Measurements from ENCODE around the gene ASAP3. TPM values are rescaled to one million over a fixed set of nuclear protein-coding genes. Genes with fewer than 3 reads are reported as not detected.

The ASAP3 gene
- total RNA-seq (10 to 100 TPM; 15.5 to 58.4 (median 30.4) TPM), polyA plus RNA-seq (10 to 100 TPM; 22.9 to 58.2 TPM)
- long read RNA-seq, donor 1, full-length matches to known transcripts: 45 of 88 reads
- long read RNA-seq, donor 1, partial matches to known transcripts: 35 of 88 reads
- long read RNA-seq, donor 1, other reads (novel, unspliced or antisense): 8 of 88 reads
- long read RNA-seq, donor 2, full-length matches to known transcripts: 41 of 87 reads
- long read RNA-seq, donor 2, partial matches to known transcripts: 26 of 87 reads
- long read RNA-seq, donor 2, other reads (novel, unspliced or antisense): 20 of 87 reads
- long read RNA-seq, donor 3, full-length matches to known transcripts: 37 of 139 reads
- long read RNA-seq, donor 3, partial matches to known transcripts: 72 of 139 reads
- long read RNA-seq, donor 3, other reads (novel, unspliced or antisense): 30 of 139 reads

DNA sequence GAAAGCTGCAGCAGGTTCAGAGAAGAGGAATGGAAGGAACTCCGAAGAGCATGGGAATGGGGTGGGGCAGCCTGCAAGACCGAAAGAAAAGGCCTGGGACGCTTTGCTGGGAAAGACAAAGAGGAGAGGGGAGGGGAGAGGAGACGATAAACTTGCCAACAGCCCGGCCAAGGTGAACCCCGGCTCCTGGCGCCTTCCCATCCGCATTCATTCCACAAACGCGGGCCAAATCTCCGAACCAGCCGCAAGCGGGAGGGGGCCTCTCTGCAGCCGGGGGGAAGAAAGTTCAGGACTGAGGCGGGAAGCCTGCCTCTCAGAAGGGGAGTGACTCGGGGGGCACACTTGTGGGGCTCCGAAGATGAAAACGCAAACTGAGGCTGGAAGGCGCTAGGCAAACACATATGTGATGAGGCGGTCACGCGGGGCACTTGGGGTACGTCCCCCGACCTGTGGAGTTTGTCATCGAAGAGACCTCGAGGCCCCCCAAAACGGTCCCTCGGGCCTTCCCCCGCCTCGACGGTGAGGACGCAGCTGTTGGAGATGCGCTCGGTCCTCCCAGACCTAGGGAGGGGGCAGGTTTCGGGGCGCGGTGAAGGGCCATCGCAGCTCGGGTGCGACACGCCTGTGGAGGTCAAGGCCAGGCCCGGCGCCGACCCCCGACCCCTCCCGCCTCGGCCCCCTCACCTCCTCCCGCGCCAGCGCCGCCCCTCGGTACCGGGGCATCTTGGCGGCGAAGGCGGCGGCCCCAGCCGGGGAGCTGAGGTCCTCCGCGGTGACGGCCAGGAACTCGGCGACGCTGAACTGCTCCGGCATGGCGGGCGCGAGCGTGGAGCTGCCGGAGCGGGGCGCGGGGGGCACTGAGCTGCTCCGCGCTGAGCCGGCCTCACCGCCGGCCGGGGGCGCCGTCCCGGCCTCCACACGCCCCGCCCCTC, at the start of gene ASAP3:
TSS of gene ASAP3 (minus strand) at position 859 of the 932 bp plus-strand sequence. CDS start at position 813, 46 bp downstream.
- Histone ChIP-seq H3K27me3 (peaks cover 0 to 50% (median 0%) of the 10 kb centered on the region in 7 donors), H3K27ac (peak within 1 kb of the TSS; percentile 75 to 97 (median 93)), H3K4me3 (peak within 1 kb of the TSS; percentile 59 to 98 (median 94)), H3K36me3 (no peaks in the 10 kb centered on the region), H3K9me3 (no peaks in the 10 kb centered on the region), H3K4me1 (peaks cover 11 to 56% (median 40%) of the 10 kb centered on the region in 9 donors)
- DNase-seq (peak; percentile 64 to 65), ATAC-seq (peak; percentile 2 to 26 (median 7))
- TF ChIP-seq CTCF (IDR thresholded peaks at IDR 0.05): peak in 3 of 9 donors; percentile 46 to 59 (median 57)
- intact Hi-C loops (cut with DNase I): loop anchor here in 2 of 10 donors (5.0 kb wide), 2 partner anchors 61 to 141 kb away; partner anchors contain the start of genes TCEA3 (in 2 of the 2) and HNRNPR (in 1 of the 2)
- WGBS, 2 donors: 1% methylated on average over 70 to 84 of the region's 84 CpGs

GRCh38 chr1:23533246-23534023, 49.5 kb upstream of the ASAP3 start:
- no peak for DNase-seq
- 90% methylated on average over 6 of the region's 6 CpGs for WGBS, 2 donors
- no peak for TF ChIP-seq CTCF (IDR thresholded peaks at IDR 0.05)
- Histone ChIP-seq H3K27me3 (peaks cover 0 to 16% (median 6%) of the 10 kb centered on the region in 7 donors), H3K4me3 (no peak overlapping the region), H3K9me3 (no peaks in the 10 kb centered on the region), H3K36me3 (no peaks in the 10 kb centered on the region), H3K27ac (peak overlapping the region in 1 of 10 donors; percentile 73), H3K4me1 (peaks cover 11 to 64% (median 19%) of the 10 kb centered on the region in 9 donors)
- ATAC-seq: no peak
- intact Hi-C loops (cut with DNase I): loop anchor here in 1 of 10 donors (2.0 kb wide), 1 partner anchor 45 kb away; no protein-coding TSS in a partner anchor

DNA sequence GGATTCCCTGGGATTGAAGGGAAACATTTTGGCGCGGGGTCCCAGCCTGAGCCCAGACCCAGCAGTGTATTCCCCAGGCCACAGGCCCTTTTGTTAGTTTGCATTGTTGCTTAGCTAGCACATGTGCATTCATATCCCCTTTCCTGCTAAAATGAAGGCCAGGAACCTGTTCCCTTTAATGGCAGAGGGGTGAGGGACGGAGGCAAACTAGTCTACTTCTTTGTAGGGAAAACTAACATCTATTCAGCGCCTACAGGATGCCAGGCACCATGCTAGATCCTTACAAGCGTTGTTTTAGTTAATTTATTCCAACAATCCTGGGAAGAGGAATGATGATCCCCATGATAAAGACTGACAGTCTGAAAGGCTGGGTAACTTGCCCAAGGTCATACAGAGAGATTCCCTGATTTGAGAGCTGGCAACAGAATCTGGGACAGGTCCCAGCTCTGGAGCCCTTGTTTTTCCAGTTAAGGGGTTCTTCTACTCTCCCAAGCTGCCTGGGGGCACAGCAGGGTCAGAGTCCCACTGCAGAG, 47.6 kb upstream of the ASAP3 start:
- Histone ChIP-seq H3K4me3 (peak overlapping the region in 8 of 10 donors; percentile 1 to 76 (median 58)), H3K27ac (peak overlapping the region in 4 of 10 donors; percentile 3 to 76 (median 20)), H3K9me3 (no peaks in the 10 kb centered on the region), H3K4me1 (peaks cover 14 to 74% (median 28%) of the 10 kb centered on the region in 9 donors), H3K36me3 (no peaks in the 10 kb centered on the region), H3K27me3 (peaks cover 0 to 16% (median 6%) of the 10 kb centered on the region in 7 donors)
- TF ChIP-seq CTCF (IDR thresholded peaks at IDR 0.05): no peak
- DNase-seq (no peak), ATAC-seq (no peak)
- intact Hi-C loops (cut with DNase I): loop anchor here in 1 of 10 donors (2.0 kb wide), 1 partner anchor 43 kb away; no protein-coding TSS in a partner anchor
- 35 to 38% methylated on average over 5 of the region's 5 CpGs for WGBS, 2 donors

Measured in heart right ventricle (tissue), 16 donors.